SK-N-SH (cell line): ENCODE data around the gene FKBP9. TPM values are rescaled to one million over a fixed set of nuclear protein-coding genes. Genes with fewer than 3 reads are reported as not detected.

Experiments
- CTCF ChIA-PET: fragments of 300-600, 350-600 bp; formaldehyde crosslinking; extraction: SDS; loops from one replicate; lab custom pipeline; 2021; lab: Yijun Ruan, JAX
- POLR2A ChIA-PET: fragments of 350-600 bp; sonication (Branson Sonifier 250); formaldehyde crosslinking; extraction: SDS; loops from one replicate; lab custom pipeline; 2020; ENCODE audit warnings: antibody characterized with exemption, inconsistent platforms; lab: Yijun Ruan, JAX
- DNase-seq: peaks from one replicate; pipeline ENCODE4 v3.0.0; 2012
- H2AFZ ChIP-seq: fragments of 200-600 bp; sonication (generic); 2 replicates; pipeline ENCODE4 v1.8.1; 2016; ENCODE audit warnings: antibody characterized with exemption, mild to moderate bottlenecking, low read depth
- H3F3A ChIP-seq: fragments of 200-600 bp; sonication (generic); replicated peaks from 2 replicates; pipeline ENCODE3; 2016; ENCODE audit warnings: antibody characterized with exemption, mild to moderate bottlenecking; ENCODE audit not compliant: insufficient read depth
- H3K27ac ChIP-seq, 2 experiments: fragments of 200-500 bp in 1 of 2; fragments of 200-600 bp in 1 of 2; sonication (Bioruptor generic) in 1 of 2; sonication (generic), shearing (Covaris generic) in 1 of 2; 2 replicates each; pipeline versions ENCODE4 v1.5.1 to v1.6.1; 2014 to 2016; ENCODE audit warnings: low read depth in 2 of 2, inconsistent platforms in 1 of 2, low read length in 1 of 2, mild to moderate bottlenecking in 1 of 2, mixed read lengths in 1 of 2
- H3K27me3 ChIP-seq: fragments of 200-600 bp; sonication (generic), shearing (Covaris generic); 2 replicates; pipeline ENCODE4 v1.6.1; 2016; ENCODE audit warnings: mixed run types; ENCODE audit not compliant: insufficient read depth
- H3K36me3 ChIP-seq, 2 experiments: fragments of 200-500 bp in 1 of 2; fragments of 200-600 bp in 1 of 2; sonication (Bioruptor generic) in 1 of 2; sonication (generic) in 1 of 2; replicated peaks in 1 of 2; 2 replicates each; pipeline versions ENCODE3 to v1.5.1; 2014 to 2016; ENCODE audit warnings: low read length in 1 of 2, mild to moderate bottlenecking in 1 of 2; ENCODE audit not compliant: insufficient read depth in 2 of 2, control insufficient read depth in 1 of 2
- H3K4me1 ChIP-seq, 2 experiments: fragments of 200-500 bp in 1 of 2; fragments of 200-600 bp in 1 of 2; sonication (Bioruptor generic) in 1 of 2; sonication (generic), shearing (Covaris generic) in 1 of 2; 2 replicates each; pipeline versions ENCODE4 v1.5.1 to v1.6.1; 2014 to 2016; ENCODE audit warnings: low read depth in 1 of 2, low read length in 1 of 2, mixed run types in 1 of 2; ENCODE audit not compliant: insufficient read depth in 2 of 2, control insufficient read depth in 1 of 2
- H3K4me2 ChIP-seq: fragments of 200-600 bp; sonication (generic), shearing (Covaris generic); 2 replicates; pipeline ENCODE4 v1.6.1; 2017; ENCODE audit warnings: mixed run types
- H3K4me3 ChIP-seq, 2 experiments: fragments of 200-500 bp in 1 of 2; fragments of 200-600 bp in 1 of 2; sonication (Bioruptor generic) in 1 of 2; sonication (generic), shearing (Covaris generic) in 1 of 2; 2 replicates each; pipeline versions ENCODE4 v1.5.1 to v1.8.1; 2014 to 2016; ENCODE audit warnings: low read depth in 2 of 2, inconsistent platforms in 1 of 2, low read length in 1 of 2, mild to moderate bottlenecking in 1 of 2, mixed read lengths in 1 of 2, moderate library complexity in 1 of 2
- H3K79me2 ChIP-seq: fragments of 200-600 bp; sonication (generic); 2 replicates; pipeline ENCODE4 v1.8.1; 2017; ENCODE audit warnings: mild to moderate bottlenecking; ENCODE audit not compliant: insufficient read depth
- H3K9ac ChIP-seq: fragments of 200-600 bp; sonication (generic); 2 replicates; pipeline ENCODE4 v1.6.1; 2017; ENCODE audit warnings: mixed run types
- H3K9me2 ChIP-seq: fragments of 200-600 bp; sonication (generic); 2 replicates; pipeline ENCODE4 v1.6.1; 2017; ENCODE audit warnings: mixed run types
- H3K9me3 ChIP-seq: fragments of 200-600 bp; sonication (generic); 2 replicates; pipeline ENCODE4 v1.6.1; 2017; ENCODE audit warnings: mixed run types, mild to moderate bottlenecking, moderate library complexity
- H4K20me1 ChIP-seq: fragments of 200-600 bp; sonication (generic); 2 replicates; pipeline ENCODE4 v1.6.1; 2017; ENCODE audit warnings: mild to moderate bottlenecking, mixed run types; ENCODE audit not compliant: insufficient read depth
- FOXJ3 ChIP-seq: sonication (generic); formaldehyde crosslinking; IDR thresholded peaks from 2 replicates; pipeline ENCODE4 v1.5.1; 2020; ENCODE audit warnings: mild to moderate bottlenecking, missing genetic modification reagents
- GABPA ChIP-seq: IDR thresholded peaks from 2 replicates; pipeline ENCODE4 v1.4.0; 2012; ENCODE audit warnings: low read depth, mild to moderate bottlenecking
- NFIC ChIP-seq: IDR thresholded peaks from 2 replicates; pipeline ENCODE4 v1.4.0; 2012; ENCODE audit warnings: borderline replicate concordance
- POLR2AphosphoS5 ChIP-seq: IDR thresholded peaks from 2 replicates; pipeline ENCODE4 v1.6.1; 2012; ENCODE audit warnings: low read depth, low read length
- RCOR1 ChIP-seq: fragments of 150-350 bp; IDR thresholded peaks from 2 replicates; pipeline ENCODE4 v1.6.1; 2017; ENCODE audit warnings: antibody characterized with exemption, low read length
- RFX5 ChIP-seq: IDR thresholded peaks from 2 replicates; pipeline ENCODE4 v1.6.1; 2012; ENCODE audit warnings: mild to moderate bottlenecking, improper control_type of control experiment, low read length
- RXRA ChIP-seq: IDR thresholded peaks from 2 replicates; pipeline ENCODE4 v1.4.0; 2012; ENCODE audit warnings: low read depth, mild to moderate bottlenecking, borderline replicate concordance
- TEAD4 ChIP-seq: IDR thresholded peaks from 2 replicates; pipeline ENCODE4 v1.4.0; 2012; ENCODE audit warnings: mild to moderate bottlenecking, borderline replicate concordance; ENCODE audit not compliant: insufficient read depth
- YY1 ChIP-seq: IDR thresholded peaks from 2 replicates; pipeline ENCODE4 v1.4.0; 2012; ENCODE audit warnings: low read depth, mild to moderate bottlenecking
- WGBS: methylation state at CpG from one replicate; pipeline ENCODE4 v1.1.6; 2017; ENCODE audit warnings: low lambda C conversion rate; 5-methylcytosine and 5-hydroxymethylcytosine counted together
- polyA plus RNA-seq, 3 experiments: library from polyadenylated mRNA; depleted of rRNA; stranded (reverse); fragments of >200 nt; gene quantifications; 2 replicates each; pipeline ENCODE4 v1.2.3, GENCODE V29; 2012
- TF ChIP-seq, protein P1 (sequence below): fragments of 200-600 bp; sonication (generic); IDR thresholded peaks from 2 replicates; pipeline ENCODE4 v1.6.1; 2017; ENCODE audit warnings: antibody characterized with exemption, mild to moderate bottlenecking, moderate library complexity
- TF ChIP-seq, protein P2 (sequence below): IDR thresholded peaks from 2 replicates; pipeline ENCODE4 v1.4.0; 2012; ENCODE audit warnings: low read depth, borderline replicate concordance
- TF ChIP-seq, protein P3 (sequence below): IDR thresholded peaks from 2 replicates; pipeline ENCODE4 v1.4.0; 2012; ENCODE audit warnings: low read depth
- TF ChIP-seq, protein P4 (sequence below): fragments of 150-350 bp; IDR thresholded peaks from 2 replicates; pipeline ENCODE4 v1.6.1; 2016; ENCODE audit warnings: mild to moderate bottlenecking, low read depth, low read length

FKBP9 gene
- polyA plus RNA-seq, 1 of the 3 experiments (the other 2 are of a cell fraction) = 211 TPM

DNA sequence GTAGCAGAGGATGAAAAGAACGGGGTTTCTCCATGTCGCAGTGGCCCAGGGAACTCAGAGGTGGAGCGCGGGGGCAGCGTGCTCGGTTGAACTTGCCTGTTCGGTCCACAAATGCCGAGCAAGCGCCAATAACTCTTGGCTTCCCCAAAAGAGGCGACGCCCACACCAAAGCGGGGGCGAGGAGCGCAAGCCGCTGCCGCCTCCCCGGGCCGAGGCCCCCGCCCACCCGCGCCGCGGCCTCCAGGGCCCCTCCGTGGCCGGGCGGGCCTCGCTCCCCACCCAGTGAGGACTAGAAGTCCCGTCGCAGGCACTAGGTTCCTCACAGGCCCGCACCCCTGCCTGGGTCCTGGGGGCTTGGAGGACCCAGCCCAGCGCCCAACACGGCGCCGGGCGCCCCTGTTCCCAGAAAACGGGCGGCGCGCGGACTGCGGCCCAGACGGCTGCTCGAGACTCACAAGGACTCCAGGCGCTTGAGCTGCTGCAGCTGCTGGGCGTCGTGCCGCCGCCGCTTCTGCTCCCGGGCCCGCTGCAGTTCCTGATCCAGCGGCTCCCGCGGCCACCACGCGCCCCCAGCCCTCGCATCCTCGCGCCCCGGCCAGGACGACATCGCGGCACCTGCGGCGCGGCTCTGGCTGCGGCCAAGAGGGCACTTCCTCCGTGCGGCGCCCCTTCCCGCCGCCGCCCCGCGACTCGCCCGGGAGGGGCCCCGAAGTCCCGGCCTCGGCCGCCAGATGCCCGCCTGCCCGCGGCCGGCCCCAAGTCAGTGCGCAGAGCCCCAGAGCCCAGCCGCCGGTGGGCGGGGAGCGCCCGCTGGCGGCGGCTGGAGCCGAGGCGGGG lies 14.6 kb upstream of the FKBP9 start (continued):
- TF ChIP-seq, protein P1, sequence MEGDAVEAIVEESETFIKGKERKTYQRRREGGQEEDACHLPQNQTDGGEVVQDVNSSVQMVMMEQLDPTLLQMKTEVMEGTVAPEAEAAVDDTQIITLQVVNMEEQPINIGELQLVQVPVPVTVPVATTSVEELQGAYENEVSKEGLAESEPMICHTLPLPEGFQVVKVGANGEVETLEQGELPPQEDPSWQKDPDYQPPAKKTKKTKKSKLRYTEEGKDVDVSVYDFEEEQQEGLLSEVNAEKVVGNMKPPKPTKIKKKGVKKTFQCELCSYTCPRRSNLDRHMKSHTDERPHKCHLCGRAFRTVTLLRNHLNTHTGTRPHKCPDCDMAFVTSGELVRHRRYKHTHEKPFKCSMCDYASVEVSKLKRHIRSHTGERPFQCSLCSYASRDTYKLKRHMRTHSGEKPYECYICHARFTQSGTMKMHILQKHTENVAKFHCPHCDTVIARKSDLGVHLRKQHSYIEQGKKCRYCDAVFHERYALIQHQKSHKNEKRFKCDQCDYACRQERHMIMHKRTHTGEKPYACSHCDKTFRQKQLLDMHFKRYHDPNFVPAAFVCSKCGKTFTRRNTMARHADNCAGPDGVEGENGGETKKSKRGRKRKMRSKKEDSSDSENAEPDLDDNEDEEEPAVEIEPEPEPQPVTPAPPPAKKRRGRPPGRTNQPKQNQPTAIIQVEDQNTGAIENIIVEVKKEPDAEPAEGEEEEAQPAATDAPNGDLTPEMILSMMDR = no peak; the same call in 1 of the 2 replicates
- TF ChIP-seq, protein P2, sequence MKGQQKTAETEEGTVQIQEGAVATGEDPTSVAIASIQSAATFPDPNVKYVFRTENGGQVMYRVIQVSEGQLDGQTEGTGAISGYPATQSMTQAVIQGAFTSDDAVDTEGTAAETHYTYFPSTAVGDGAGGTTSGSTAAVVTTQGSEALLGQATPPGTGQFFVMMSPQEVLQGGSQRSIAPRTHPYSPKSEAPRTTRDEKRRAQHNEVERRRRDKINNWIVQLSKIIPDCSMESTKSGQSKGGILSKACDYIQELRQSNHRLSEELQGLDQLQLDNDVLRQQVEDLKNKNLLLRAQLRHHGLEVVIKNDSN = no peak
- no peak for TF ChIP-seq RFX5
- TF ChIP-seq TEAD4 = 0 out of 2 replicates have a peak, but pooled peaks have one; percentile 2
- TF ChIP-seq YY1 = no peak
- TF ChIP-seq NFIC = no peak
- TF ChIP-seq RCOR1 = no peak; the same call in 1 of the 2 replicates
- TF ChIP-seq RXRA = no peak
- TF ChIP-seq, protein P3, sequence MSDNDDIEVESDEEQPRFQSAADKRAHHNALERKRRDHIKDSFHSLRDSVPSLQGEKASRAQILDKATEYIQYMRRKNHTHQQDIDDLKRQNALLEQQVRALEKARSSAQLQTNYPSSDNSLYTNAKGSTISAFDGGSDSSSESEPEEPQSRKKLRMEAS = peak; percentile 41; the same call in 1 of the 2 replicates
- no peak for TF ChIP-seq FOXJ3
- TF ChIP-seq, protein P4, sequence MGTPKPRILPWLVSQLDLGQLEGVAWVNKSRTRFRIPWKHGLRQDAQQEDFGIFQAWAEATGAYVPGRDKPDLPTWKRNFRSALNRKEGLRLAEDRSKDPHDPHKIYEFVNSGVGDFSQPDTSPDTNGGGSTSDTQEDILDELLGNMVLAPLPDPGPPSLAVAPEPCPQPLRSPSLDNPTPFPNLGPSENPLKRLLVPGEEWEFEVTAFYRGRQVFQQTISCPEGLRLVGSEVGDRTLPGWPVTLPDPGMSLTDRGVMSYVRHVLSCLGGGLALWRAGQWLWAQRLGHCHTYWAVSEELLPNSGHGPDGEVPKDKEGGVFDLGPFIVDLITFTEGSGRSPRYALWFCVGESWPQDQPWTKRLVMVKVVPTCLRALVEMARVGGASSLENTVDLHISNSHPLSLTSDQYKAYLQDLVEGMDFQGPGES = no peak

DNA sequence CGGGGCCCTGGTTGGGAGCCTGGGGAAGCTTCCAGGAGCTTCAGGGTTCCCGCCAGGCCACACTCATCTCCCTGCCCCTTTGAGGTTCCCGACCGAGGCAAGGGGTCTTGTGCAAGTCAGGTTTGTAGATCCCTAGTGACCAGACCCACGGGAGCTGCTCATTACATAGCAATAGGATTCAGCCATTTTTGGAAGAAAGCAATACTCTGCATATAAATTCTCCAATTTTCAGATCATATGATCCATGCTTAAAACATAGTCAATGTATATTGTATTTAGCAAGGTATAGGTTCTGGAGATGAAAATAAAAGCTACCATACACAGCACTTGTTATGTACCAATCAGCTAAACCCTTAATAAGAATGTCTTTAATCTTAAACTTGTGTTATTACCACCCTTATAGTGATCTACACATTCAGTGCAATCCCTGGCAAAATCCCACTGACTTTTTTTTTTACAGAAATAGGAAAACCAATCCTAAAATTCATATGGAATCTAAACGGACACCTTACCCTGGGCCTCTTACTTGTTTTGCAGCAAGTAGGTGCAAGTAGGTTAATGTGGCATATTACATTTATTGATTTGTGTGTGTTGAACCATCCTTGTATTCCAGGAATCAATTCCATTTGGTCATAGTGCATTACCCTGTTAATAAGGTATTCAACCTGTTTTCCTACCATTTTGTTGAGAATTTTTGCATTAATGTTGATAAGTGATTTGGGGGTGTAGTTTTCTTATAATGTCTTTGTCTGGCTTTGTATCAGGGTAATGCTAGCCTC lies 13.8 kb upstream of the FKBP9 start:
- H3K9ac ChIP-seq = no peak overlapping the region; the same call in 1 of the 2 replicates
- H3K4me2 ChIP-seq = peak overlapping the region; percentile 80
- H3K4me1 ChIP-seq = peaks cover 0 to 10% of the 10 kb centered on the region in 2 experiments; a peak in 2 of 4 replicates

More for the DNA sequence above, 13.8 kb upstream of the FKBP9 start:
- H3K9me3 ChIP-seq = peaks cover 2% of the 10 kb centered on the region; the same call in 1 of the 2 replicates
- no peaks in the 10 kb centered on the region for H3K9me2 ChIP-seq
- peaks cover 7% of the 10 kb centered on the region for H3F3A ChIP-seq
- H3K36me3 ChIP-seq = peaks cover 6 to 7% of the 10 kb centered on the region in 2 experiments
- no peak for TF ChIP-seq FOXJ3
- TF ChIP-seq GABPA = no peak
- 0 out of 2 replicates have a peak, but pooled peaks have one; percentile 47 for TF ChIP-seq RFX5
- TF ChIP-seq, protein P1 = peak; percentile 64; the same call in 1 of the 2 replicates
- no peak for TF ChIP-seq POLR2AphosphoS5
- TF ChIP-seq, protein P3 = peak; percentile 65
- no peaks in the 10 kb centered on the region for H3K27me3 ChIP-seq
- no peaks in the 10 kb centered on the region for H4K20me1 ChIP-seq
- H3K4me3 ChIP-seq = peak overlapping the region; percentile 71 to 82
- ChIA-PET CTCF (interaction anchor here (0.6 to 5.8 kb wide), 35 partner anchors 8 to 181 kb away, joined by 3 to 48 read pairs (median 4); partner anchors contain the start of genes FKBP9, KBTBD2, NT5C3A and RP9), POLR2A (interaction anchor here (0.6 to 2.8 kb wide), 4 partner anchors 14 to 119 kb away, joined by 3 to 18 read pairs (median 10); partner anchors contain the start of genes FKBP9 and KBTBD2)
- H3K27ac ChIP-seq = peak overlapping the region; percentile 81 to 91; a peak in 3 of 4 replicates
- peak overlapping the region; percentile 72; the same call in 1 of the 2 replicates for H2AFZ ChIP-seq
- peaks cover 41% of the 10 kb centered on the region for H3K79me2 ChIP-seq
- WGBS = 8% methylated on average over 6 of the region's 6 CpGs
- DNase-seq = no peak
